Heart left ventricle (tissue), 13 donors: ENCODE data around the gene USP34.

ENCODE experiments used
- CTCF ChIP-seq, 12 donors: fragments of 200-600 bp; sonication (generic) in 4 of 12; IDR thresholded peaks; one replicate each; pipeline versions ENCODE4 v1.5.0 to v1.8.0; 2018 to 2022; ENCODE audit warnings: antibody characterized with exemption in 12 of 12, mild to moderate bottlenecking in 5 of 12
- POLR2A ChIP-seq, 2 donors: fragments of 450-650 bp; IDR thresholded peaks; one replicate each; pipeline ENCODE4 v1.6.1; 2017; ENCODE audit warnings: antibody characterized with exemption in 2 of 2, mild to moderate bottlenecking in 2 of 2, moderate library complexity in 2 of 2
- donor health status: ischemic (EF 13 %, LVEDD 7.1; RV severe dilation, severe dysfunction).
- donor health status: DM: no; HTN: yes; CAD: no.
- donor health status: DM: no; HTN: no; CAD: no.
- donor health status: ischemic (EF 25% LVEDD 6.9; RV normal size, moderate dysfunction).
- donor health status: ischemic (EF 25% LVEDD 5.7; RV mildly dilated, moderate dysfunction).
- donor health status: ischemic (EF 35%, LVEDD 5.7; RV mildly dilated, moderate dysfunction).
- donor health status: nonischemic (EF 11% LVEDD 7.7; RV severe dilation, severe dysfunction).
- donor health status: DM: yes; HTN: yes; CAD: no.
- donor health status: PGD.
- donor health status: ischemic (EF 29% LVEDD 5.4; RV normal size, mild dysfunction).
- donor health status: nonischemic (EF 23%, LVEDD 6.1; RV moderate dilation, normal function).

DNA sequence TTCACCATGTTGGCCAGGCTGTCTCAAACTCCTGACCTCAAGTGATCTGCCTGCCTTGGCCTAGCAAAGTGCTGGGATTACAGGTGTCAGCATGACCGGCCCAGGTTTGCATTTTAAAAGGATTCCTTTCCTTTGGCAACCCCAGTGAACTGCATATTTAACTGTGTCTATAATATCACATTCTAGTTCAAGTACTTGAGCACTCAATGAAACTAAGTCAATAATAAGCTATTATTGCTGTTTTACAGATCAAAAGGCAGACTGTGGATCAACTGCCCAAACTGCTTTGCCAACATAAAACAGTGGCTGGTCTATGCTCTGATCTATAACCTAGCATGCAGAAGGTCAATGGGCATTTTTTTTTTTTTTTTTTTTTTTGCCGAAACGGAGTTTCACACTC lies 144.5 kb downstream of the USP34 start:
- TF ChIP-seq POLR2A (IDR thresholded peaks at IDR 0.05): no peak
- no peak for TF ChIP-seq CTCF (IDR thresholded peaks at IDR 0.05)
